ENCODE results near the gene CYP39A1. TPM values are rescaled to one million over a fixed set of nuclear protein-coding genes. Genes with fewer than 3 reads are reported as not detected.

The CYP39A1 gene
- total RNA-seq, 6 donors from 2014 or later = 2.6 to 10.3 (median 5.0) TPM

GRCh38 chr6:46661483-46661882 lies 8.9 kb upstream of the CYP39A1 start:
- H3K4me1 ChIP-seq = no peaks in the 10 kb centered on the region
- H3K27ac ChIP-seq = no peak overlapping the region
- H3K9me3 ChIP-seq = no peaks in the 10 kb centered on the region
- WGBS, 2 donors = 80 to 92% methylated on average over 2 of the region's 2 CpGs
- peaks cover 0 to 3% (median 0%) of the 10 kb centered on the region in 4 donors for H3K36me3 ChIP-seq
- no peak for ATAC-seq (ENCODE audit: low FRiP score in 2 of 2)
- H3K4me3 ChIP-seq = no peak overlapping the region
- no peaks in the 10 kb centered on the region for H3K27me3 ChIP-seq
- TF ChIP-seq EP300 (IDR thresholded peaks at IDR 0.05) = no peak
- TF ChIP-seq POLR2A (IDR thresholded peaks at IDR 0.05) = no peak
- no peak for TF ChIP-seq POLR2AphosphoS5 (IDR thresholded peaks at IDR 0.05)
- TF ChIP-seq CTCF (IDR thresholded peaks at IDR 0.05) = no peak
- DNase-seq = no peak

GRCh38 chr6:46657642-46658041 lies 5.0 kb upstream of the CYP39A1 start:
- peaks cover 0 to 3% (median 0%) of the 10 kb centered on the region in 4 donors for H3K36me3 ChIP-seq
- peaks cover 0 to 11% (median under 1%) of the 10 kb centered on the region in 4 donors for H3K4me1 ChIP-seq
- H3K27ac ChIP-seq = no peak overlapping the region
- TF ChIP-seq POLR2AphosphoS5 (IDR thresholded peaks at IDR 0.05) = no peak
- no peak for TF ChIP-seq CTCF (IDR thresholded peaks at IDR 0.05)
- TF ChIP-seq EP300 (IDR thresholded peaks at IDR 0.05) = no peak
- TF ChIP-seq POLR2A (IDR thresholded peaks at IDR 0.05) = no peak
- no peak for DNase-seq
- ATAC-seq (ENCODE audit: low FRiP score in 2 of 2) = no peak
- H3K27me3 ChIP-seq = no peaks in the 10 kb centered on the region
- no peak overlapping the region for H3K4me3 ChIP-seq
- no peaks in the 10 kb centered on the region for H3K9me3 ChIP-seq

GRCh38 chr6:46655803-46656202 lies 3.2 kb upstream of the CYP39A1 start:
- no peak for DNase-seq
- no peak for ATAC-seq (ENCODE audit: low FRiP score in 2 of 2)
- TF ChIP-seq CTCF (IDR thresholded peaks at IDR 0.05) (peak in 1 of 6 experiments; percentile 13), POLR2AphosphoS5 (IDR thresholded peaks at IDR 0.05) (no peak), POLR2A (IDR thresholded peaks at IDR 0.05) (no peak), EP300 (IDR thresholded peaks at IDR 0.05) (no peak)
- no peak overlapping the region for H3K27ac ChIP-seq
- no peaks in the 10 kb centered on the region for H3K9me3 ChIP-seq
- WGBS, 2 donors = 77 to 80% methylated on average over 6 of the region's 6 CpGs
- no peak overlapping the region for H3K4me3 ChIP-seq
- H3K4me1 ChIP-seq = peaks cover 0 to 11% (median 7%) of the 10 kb centered on the region in 4 donors
- H3K36me3 ChIP-seq = peaks cover 0 to 3% (median 0%) of the 10 kb centered on the region in 4 donors
- no peaks in the 10 kb centered on the region for H3K27me3 ChIP-seq

GRCh38 chr6:46653439-46654195 lies 999 bp upstream of the CYP39A1 start:
- TF ChIP-seq POLR2AphosphoS5 (IDR thresholded peaks at IDR 0.05) (no peak), POLR2A (IDR thresholded peaks at IDR 0.05) (no peak), EP300 (IDR thresholded peaks at IDR 0.05) (no peak), CTCF (IDR thresholded peaks at IDR 0.05) (no peak)
- no peak for ATAC-seq (ENCODE audit: low FRiP score in 2 of 2)
- WGBS, 2 donors = 20 to 22% methylated on average over 10 of the region's 10 CpGs
- Histone ChIP-seq H3K4me3 (peak overlapping the region; percentile 72 to 91 (median 81)), H3K9me3 (no peaks in the 10 kb centered on the region), H3K27ac (peak overlapping the region; percentile 61 to 84 (median 74)), H3K27me3 (no peaks in the 10 kb centered on the region), H3K4me1 (peaks cover 0 to 11% (median 7%) of the 10 kb centered on the region in 4 donors), H3K36me3 (peaks cover 0 to 3% (median 0%) of the 10 kb centered on the region in 4 donors)
- no peak for DNase-seq

GRCh38 chr6:46652232-46652602 lies 401 bp downstream of the CYP39A1 start:
- Histone ChIP-seq H3K9me3 (no peaks in the 10 kb centered on the region), H3K27me3 (no peaks in the 10 kb centered on the region), H3K27ac (peak overlapping the region; percentile 31 to 84 (median 68)), H3K36me3 (no peaks in the 10 kb centered on the region), H3K4me3 (peak overlapping the region; percentile 72 to 91 (median 81)), H3K4me1 (peaks cover 0 to 11% (median 7%) of the 10 kb centered on the region in 4 donors)
- ATAC-seq (ENCODE audit: low FRiP score in 2 of 2) (no peak), DNase-seq (no peak)
- WGBS, 2 donors = 2 to 3% methylated on average over 6 of the region's 6 CpGs
- TF ChIP-seq POLR2A (IDR thresholded peaks at IDR 0.05) (no peak), EP300 (IDR thresholded peaks at IDR 0.05) (no peak), CTCF (IDR thresholded peaks at IDR 0.05) (no peak), POLR2AphosphoS5 (IDR thresholded peaks at IDR 0.05) (no peak)
